HepG2 (cell line): Measurements from ENCODE around the gene TCAF1. TPM values are rescaled to one million over a fixed set of nuclear protein-coding genes. Genes with fewer than 3 reads are reported as not detected.

Source experiments
- GZF1 ChIP-seq: sonication (generic); formaldehyde crosslinking; IDR thresholded peaks from 2 replicates; pipeline ENCODE4 v1.5.1; 2020; ENCODE audit warnings: mild to moderate bottlenecking, missing genetic modification reagents
- NCOA5 ChIP-seq: sonication (generic); formaldehyde crosslinking; IDR thresholded peaks from 2 replicates; pipeline ENCODE4 v1.4.0; 2020; ENCODE audit warnings: missing genetic modification reagents
- NKX3-1 ChIP-seq: sonication (generic); formaldehyde crosslinking; IDR thresholded peaks from 2 replicates; pipeline ENCODE4 v1.5.0; 2020; ENCODE audit warnings: missing genetic modification reagents
- RAD51 ChIP-seq: fragments of 450-650 bp; IDR thresholded peaks from 2 replicates; pipeline ENCODE4 v1.6.1; 2016; ENCODE audit warnings: borderline replicate concordance
- SAFB2 ChIP-seq: sonication (generic); formaldehyde crosslinking; IDR thresholded peaks from 2 replicates; pipeline ENCODE4 v1.5.1; 2020; ENCODE audit warnings: missing genetic modification reagents, low read depth, mild to moderate bottlenecking, borderline replicate concordance
- SIX4 ChIP-seq: sonication (generic); formaldehyde crosslinking; IDR thresholded peaks from 2 replicates; pipeline ENCODE4 v1.4.0; 2020; ENCODE audit warnings: missing genetic modification reagents
- SOX5 ChIP-seq: IDR thresholded peaks from 2 replicates; pipeline ENCODE4 v1.6.1; 2016; ENCODE audit warnings: borderline replicate concordance
- TOE1 ChIP-seq: sonication (generic); formaldehyde crosslinking; IDR thresholded peaks from 2 replicates; pipeline ENCODE4 v1.4.0; 2020; ENCODE audit warnings: mild to moderate bottlenecking, missing genetic modification reagents
- ZFY ChIP-seq: sonication (generic); formaldehyde crosslinking; IDR thresholded peaks from 2 replicates; pipeline ENCODE4 v1.4.0; 2020; ENCODE audit warnings: missing genetic modification reagents
- ZNF251 ChIP-seq: sonication (generic); formaldehyde crosslinking; IDR thresholded peaks from 2 replicates; pipeline ENCODE4 v1.9.0; 2021; ENCODE audit warnings: mild to moderate bottlenecking, missing genetic modification reagents
- ZNF329 ChIP-seq: sonication (generic); formaldehyde crosslinking; IDR thresholded peaks from 2 replicates; pipeline ENCODE4 v1.9.0; 2021; ENCODE audit warnings: low read depth, mild to moderate bottlenecking, missing genetic modification reagents
- ZNF333 ChIP-seq: sonication (generic); formaldehyde crosslinking; IDR thresholded peaks from 2 replicates; pipeline ENCODE4 v1.4.0; 2020; ENCODE audit warnings: mild to moderate bottlenecking, missing genetic modification reagents, borderline replicate concordance
- ZNF367 ChIP-seq: sonication (generic); formaldehyde crosslinking; IDR thresholded peaks from 2 replicates; pipeline ENCODE4 v1.4.0; 2020; ENCODE audit warnings: missing genetic modification reagents, borderline replicate concordance
- ZNF775 ChIP-seq: sonication (generic); formaldehyde crosslinking; IDR thresholded peaks from 2 replicates; pipeline ENCODE4 v1.4.0; 2020; ENCODE audit warnings: missing genetic modification reagents, mild to moderate bottlenecking, moderate library complexity, borderline replicate concordance
- ZNF841 ChIP-seq: sonication (generic); formaldehyde crosslinking; IDR thresholded peaks from 2 replicates; pipeline ENCODE4 v1.8.1; 2023; ENCODE audit warnings: missing genetic modification reagents, borderline replicate concordance
- ZSCAN30 ChIP-seq: sonication (generic); formaldehyde crosslinking; IDR thresholded peaks from 2 replicates; pipeline ENCODE4 v1.5.0; 2020; ENCODE audit warnings: mild to moderate bottlenecking, missing genetic modification reagents
- polyA plus RNA-seq, 8 experiments: library from polyadenylated mRNA; depleted of rRNA in 3 of 8; stranded (reverse) in 7 of 8; unstranded in 1 of 8; fragments of >200 nt; fragmentation: Illumina TruSeq in 4 of 8; extraction: Trizol in 4 of 8; gene quantifications; 2 replicates each; pipeline versions ENCODE4 v1.2.1 to v1.2.3, GENCODE V29; 2011 to 2016; ENCODE audit warnings: low read depth in 4 of 8, missing spikeins in 1 of 8, mixed read lengths in 1 of 8; ENCODE audit not compliant: insufficient read depth in 1 of 8
- total RNA-seq, 5 experiments: library from RNA; depleted of rRNA; stranded (reverse); fragments of >200 nt; fragmentation: Illumina TruSeq; extraction: Trizol; gene quantifications; 2 replicates each; pipeline ENCODE4 v1.2.3, GENCODE V29; 2016; ENCODE audit warnings: low read depth in 1 of 5
- TF ChIP-seq, protein P1 (sequence below): sonication (generic); formaldehyde crosslinking; IDR thresholded peaks from 2 replicates; pipeline ENCODE4 v1.5.1; 2020; ENCODE audit warnings: mild to moderate bottlenecking, missing genetic modification reagents, moderate library complexity
- TF ChIP-seq, protein P2 (sequence below): sonication (generic); formaldehyde crosslinking; IDR thresholded peaks from 2 replicates; pipeline ENCODE4 v1.5.1; 2020; ENCODE audit warnings: missing genetic modification reagents, mild to moderate bottlenecking, borderline replicate concordance
- TF ChIP-seq, protein P3 (sequence below): sonication (generic); formaldehyde crosslinking; IDR thresholded peaks from 2 replicates; pipeline ENCODE4 v1.5.1; 2020; ENCODE audit warnings: mild to moderate bottlenecking, missing genetic modification reagents, moderate library complexity
- TF ChIP-seq, protein P4 (sequence below): sonication (generic); formaldehyde crosslinking; IDR thresholded peaks from 2 replicates; pipeline ENCODE4 v1.4.0; 2020; ENCODE audit warnings: missing genetic modification reagents
- TF ChIP-seq, protein P5 (sequence below): IDR thresholded peaks from 2 replicates; pipeline ENCODE4 v1.6.1; 2016; ENCODE audit warnings: missing genetic modification reagents, missing compliant biosample characterization

Gene TCAF1
- total and polyA plus RNA-seq, 2 of the 13 experiments (the other 11 are each of a cell fraction or from before 2014, with no cell fraction given): 36.2 to 101 TPM

DNA sequence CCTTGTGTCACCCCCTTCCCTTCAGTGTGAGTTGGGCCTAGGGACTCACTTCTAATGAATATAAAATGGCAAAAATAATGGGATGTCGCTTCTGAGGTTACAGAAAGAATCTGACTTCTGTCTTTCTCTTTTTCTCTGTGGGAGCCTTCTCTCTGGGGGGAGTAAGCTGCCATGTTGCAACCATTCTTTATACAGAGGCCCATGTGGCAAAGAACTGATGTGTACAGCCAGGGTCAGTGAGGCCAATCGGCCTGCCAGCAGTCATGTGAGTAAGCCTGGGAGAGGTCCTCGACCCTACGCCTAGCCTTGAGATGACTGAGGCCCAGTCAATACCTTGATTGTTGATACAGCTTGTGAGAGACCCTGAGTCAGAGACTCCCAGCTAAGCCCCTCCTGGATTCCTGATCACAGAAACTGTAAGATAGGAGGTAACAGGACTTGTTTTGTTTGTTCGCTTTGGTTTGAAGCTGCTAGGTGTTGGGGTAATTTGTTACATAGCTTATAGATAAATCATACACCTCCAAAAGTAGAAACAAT lies 1.7 kb downstream of the TCAF1 start (continued):
- TF ChIP-seq, protein P1, sequence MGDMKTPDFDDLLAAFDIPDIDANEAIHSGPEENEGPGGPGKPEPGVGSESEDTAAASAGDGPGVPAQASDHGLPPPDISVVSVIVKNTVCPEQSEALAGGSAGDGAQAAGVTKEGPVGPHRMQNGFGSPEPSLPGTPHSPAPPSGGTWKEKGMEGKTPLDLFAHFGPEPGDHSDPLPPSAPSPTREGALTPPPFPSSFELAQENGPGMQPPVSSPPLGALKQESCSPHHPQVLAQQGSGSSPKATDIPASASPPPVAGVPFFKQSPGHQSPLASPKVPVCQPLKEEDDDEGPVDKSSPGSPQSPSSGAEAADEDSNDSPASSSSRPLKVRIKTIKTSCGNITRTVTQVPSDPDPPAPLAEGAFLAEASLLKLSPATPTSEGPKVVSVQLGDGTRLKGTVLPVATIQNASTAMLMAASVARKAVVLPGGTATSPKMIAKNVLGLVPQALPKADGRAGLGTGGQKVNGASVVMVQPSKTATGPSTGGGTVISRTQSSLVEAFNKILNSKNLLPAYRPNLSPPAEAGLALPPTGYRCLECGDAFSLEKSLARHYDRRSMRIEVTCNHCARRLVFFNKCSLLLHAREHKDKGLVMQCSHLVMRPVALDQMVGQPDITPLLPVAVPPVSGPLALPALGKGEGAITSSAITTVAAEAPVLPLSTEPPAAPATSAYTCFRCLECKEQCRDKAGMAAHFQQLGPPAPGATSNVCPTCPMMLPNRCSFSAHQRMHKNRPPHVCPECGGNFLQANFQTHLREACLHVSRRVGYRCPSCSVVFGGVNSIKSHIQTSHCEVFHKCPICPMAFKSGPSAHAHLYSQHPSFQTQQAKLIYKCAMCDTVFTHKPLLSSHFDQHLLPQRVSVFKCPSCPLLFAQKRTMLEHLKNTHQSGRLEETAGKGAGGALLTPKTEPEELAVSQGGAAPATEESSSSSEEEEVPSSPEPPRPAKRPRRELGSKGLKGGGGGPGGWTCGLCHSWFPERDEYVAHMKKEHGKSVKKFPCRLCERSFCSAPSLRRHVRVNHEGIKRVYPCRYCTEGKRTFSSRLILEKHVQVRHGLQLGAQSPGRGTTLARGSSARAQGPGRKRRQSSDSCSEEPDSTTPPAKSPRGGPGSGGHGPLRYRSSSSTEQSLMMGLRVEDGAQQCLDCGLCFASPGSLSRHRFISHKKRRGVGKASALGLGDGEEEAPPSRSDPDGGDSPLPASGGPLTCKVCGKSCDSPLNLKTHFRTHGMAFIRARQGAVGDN (CRISPR knock-in tag): peak; percentile 42; the same call in 1 of the 2 replicates
- TF ChIP-seq NCOA5 (no peak), ZSCAN30 (CRISPR knock-in tag) (no peak), ZFY (CRISPR knock-in tag) (peak; percentile 79), NKX3-1 (CRISPR knock-in tag) (no peak), ZNF367 (CRISPR knock-in tag) (no peak), ZNF251 (no peak), ZNF775 (CRISPR knock-in tag) (no peak), ZNF333 (no peak), TOE1 (CRISPR knock-in tag) (no peak), RAD51 (no peak), ZNF329 (no peak), SOX5 (CRISPR knock-in tag) (peak; percentile 85), GZF1 (no peak), SIX4 (CRISPR knock-in tag) (peak; percentile 45; the same call in 1 of the 2 replicates), ZNF841 (CRISPR knock-in tag) (no peak), SAFB2 (CRISPR knock-in tag) (no peak)
- TF ChIP-seq, protein P2, sequence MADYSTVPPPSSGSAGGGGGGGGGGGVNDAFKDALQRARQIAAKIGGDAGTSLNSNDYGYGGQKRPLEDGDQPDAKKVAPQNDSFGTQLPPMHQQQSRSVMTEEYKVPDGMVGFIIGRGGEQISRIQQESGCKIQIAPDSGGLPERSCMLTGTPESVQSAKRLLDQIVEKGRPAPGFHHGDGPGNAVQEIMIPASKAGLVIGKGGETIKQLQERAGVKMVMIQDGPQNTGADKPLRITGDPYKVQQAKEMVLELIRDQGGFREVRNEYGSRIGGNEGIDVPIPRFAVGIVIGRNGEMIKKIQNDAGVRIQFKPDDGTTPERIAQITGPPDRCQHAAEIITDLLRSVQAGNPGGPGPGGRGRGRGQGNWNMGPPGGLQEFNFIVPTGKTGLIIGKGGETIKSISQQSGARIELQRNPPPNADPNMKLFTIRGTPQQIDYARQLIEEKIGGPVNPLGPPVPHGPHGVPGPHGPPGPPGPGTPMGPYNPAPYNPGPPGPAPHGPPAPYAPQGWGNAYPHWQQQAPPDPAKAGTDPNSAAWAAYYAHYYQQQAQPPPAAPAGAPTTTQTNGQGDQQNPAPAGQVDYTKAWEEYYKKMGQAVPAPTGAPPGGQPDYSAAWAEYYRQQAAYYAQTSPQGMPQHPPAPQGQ (CRISPR knock-in tag): no peak
- TF ChIP-seq, protein P3, sequence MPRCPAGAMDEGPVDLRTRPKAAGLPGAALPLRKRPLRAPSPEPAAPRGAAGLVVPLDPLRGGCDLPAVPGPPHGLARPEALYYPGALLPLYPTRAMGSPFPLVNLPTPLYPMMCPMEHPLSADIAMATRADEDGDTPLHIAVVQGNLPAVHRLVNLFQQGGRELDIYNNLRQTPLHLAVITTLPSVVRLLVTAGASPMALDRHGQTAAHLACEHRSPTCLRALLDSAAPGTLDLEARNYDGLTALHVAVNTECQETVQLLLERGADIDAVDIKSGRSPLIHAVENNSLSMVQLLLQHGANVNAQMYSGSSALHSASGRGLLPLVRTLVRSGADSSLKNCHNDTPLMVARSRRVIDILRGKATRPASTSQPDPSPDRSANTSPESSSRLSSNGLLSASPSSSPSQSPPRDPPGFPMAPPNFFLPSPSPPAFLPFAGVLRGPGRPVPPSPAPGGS (CRISPR knock-in tag): no peak
- TF ChIP-seq, protein P4, sequence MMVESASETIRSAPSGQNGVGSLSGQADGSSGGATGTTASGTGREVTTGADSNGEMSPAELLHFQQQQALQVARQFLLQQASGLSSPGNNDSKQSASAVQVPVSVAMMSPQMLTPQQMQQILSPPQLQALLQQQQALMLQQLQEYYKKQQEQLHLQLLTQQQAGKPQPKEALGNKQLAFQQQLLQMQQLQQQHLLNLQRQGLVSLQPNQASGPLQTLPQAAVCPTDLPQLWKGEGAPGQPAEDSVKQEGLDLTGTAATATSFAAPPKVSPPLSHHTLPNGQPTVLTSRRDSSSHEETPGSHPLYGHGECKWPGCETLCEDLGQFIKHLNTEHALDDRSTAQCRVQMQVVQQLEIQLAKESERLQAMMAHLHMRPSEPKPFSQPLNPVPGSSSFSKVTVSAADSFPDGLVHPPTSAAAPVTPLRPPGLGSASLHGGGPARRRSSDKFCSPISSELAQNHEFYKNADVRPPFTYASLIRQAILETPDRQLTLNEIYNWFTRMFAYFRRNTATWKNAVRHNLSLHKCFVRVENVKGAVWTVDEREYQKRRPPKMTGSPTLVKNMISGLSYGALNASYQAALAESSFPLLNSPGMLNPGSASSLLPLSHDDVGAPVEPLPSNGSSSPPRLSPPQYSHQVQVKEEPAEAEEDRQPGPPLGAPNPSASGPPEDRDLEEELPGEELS (CRISPR knock-in tag): peak; percentile 78
- TF ChIP-seq, protein P5, sequence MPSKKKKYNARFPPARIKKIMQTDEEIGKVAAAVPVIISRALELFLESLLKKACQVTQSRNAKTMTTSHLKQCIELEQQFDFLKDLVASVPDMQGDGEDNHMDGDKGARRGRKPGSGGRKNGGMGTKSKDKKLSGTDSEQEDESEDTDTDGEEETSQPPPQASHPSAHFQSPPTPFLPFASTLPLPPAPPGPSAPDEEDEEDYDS (CRISPR knock-in tag): peak; percentile 28; the same call in 1 of the 2 replicates
